Measurements from ENCODE around the gene USP36.

- TF ChIP-seq POLR2AphosphoS5 (IDR thresholded peaks at IDR 0.05) (no peak), CTCF (IDR thresholded peaks at IDR 0.05) (no peak), POLR2A (IDR thresholded peaks at IDR 0.05) (no peak), EP300 (IDR thresholded peaks at IDR 0.05; ENCODE audit: low read depth) (no peak)
These were observed 14.2 kb downstream of the USP36 start for GRCh38 chr17:78826421-78826820.
